ENCODE data around the gene DIS3L2. TPM values are rescaled to one million over a fixed set of nuclear protein-coding genes. Genes with fewer than 3 reads are reported as not detected.

The DIS3L2 gene
- polyA plus RNA-seq, 1 experiment: 8.2 TPM

DNA sequence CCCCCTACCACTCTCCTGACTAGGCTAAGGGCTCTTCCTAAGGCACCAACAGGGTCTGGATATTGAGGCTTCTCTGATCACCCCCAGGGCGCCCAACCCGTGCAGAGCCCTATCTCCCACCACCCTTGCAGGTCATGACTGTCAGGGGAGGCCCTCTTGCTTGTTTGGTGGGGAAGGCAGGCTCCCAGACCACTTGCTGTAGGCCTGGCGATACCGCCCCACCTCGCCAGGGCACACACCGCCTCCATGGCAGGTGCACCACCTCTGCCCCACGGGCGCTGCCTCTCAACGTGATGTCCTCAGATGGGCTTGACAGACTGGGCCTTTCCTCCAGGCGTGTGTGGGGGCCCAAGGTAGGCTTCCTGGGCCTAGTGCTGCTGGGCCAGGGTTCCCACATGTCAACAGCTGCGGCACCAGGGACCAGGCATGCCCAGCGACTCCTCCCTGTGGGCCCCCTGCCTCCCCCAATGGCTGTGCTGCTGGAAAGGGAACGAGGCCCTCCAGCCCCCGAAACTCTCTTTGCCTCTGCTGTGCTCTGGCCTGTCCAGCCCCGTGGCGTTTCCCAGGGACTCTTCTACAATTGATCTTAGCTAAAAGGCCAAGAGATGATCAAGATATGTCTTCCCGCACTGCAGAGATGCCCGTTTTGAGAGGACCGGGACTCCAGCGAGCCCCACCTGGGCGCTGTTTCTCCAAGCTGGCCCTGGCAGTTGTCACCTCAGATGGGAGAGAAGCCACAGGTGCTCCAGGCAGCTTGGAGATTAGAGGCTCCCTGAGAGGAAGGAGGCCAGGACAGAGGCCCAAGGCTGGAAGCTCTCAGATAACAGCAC lies 42.8 kb upstream of the DIS3L2 start:
- Histone ChIP-seq H3K9me3 (ENCODE audit: control insufficient read depth, insufficient read depth, low read length) (no peaks in the 10 kb centered on the region), H3K27me3 (ENCODE audit: control insufficient read depth, insufficient read depth, low read length) (peaks cover 49% of the 10 kb centered on the region), H3K27ac (ENCODE audit: low read depth, low read length) (no peak overlapping the region), H3K4me3 (ENCODE audit: low read depth, low read length) (no peak overlapping the region)
- TF ChIP-seq, protein P1, sequence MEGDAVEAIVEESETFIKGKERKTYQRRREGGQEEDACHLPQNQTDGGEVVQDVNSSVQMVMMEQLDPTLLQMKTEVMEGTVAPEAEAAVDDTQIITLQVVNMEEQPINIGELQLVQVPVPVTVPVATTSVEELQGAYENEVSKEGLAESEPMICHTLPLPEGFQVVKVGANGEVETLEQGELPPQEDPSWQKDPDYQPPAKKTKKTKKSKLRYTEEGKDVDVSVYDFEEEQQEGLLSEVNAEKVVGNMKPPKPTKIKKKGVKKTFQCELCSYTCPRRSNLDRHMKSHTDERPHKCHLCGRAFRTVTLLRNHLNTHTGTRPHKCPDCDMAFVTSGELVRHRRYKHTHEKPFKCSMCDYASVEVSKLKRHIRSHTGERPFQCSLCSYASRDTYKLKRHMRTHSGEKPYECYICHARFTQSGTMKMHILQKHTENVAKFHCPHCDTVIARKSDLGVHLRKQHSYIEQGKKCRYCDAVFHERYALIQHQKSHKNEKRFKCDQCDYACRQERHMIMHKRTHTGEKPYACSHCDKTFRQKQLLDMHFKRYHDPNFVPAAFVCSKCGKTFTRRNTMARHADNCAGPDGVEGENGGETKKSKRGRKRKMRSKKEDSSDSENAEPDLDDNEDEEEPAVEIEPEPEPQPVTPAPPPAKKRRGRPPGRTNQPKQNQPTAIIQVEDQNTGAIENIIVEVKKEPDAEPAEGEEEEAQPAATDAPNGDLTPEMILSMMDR (IDR thresholded peaks at IDR 0.05; ENCODE audit: low read depth, low read length): no peak
- no peak for DNase-seq (ENCODE audit: low read depth, low spot score)
- CTCF ChIA-PET: interaction anchor here (1.5 kb wide), 1 partner anchor 407 kb away, joined by 5 read pairs; no protein-coding TSS in a partner anchor
- POLR2A ChIA-PET: no interaction called here

DNA sequence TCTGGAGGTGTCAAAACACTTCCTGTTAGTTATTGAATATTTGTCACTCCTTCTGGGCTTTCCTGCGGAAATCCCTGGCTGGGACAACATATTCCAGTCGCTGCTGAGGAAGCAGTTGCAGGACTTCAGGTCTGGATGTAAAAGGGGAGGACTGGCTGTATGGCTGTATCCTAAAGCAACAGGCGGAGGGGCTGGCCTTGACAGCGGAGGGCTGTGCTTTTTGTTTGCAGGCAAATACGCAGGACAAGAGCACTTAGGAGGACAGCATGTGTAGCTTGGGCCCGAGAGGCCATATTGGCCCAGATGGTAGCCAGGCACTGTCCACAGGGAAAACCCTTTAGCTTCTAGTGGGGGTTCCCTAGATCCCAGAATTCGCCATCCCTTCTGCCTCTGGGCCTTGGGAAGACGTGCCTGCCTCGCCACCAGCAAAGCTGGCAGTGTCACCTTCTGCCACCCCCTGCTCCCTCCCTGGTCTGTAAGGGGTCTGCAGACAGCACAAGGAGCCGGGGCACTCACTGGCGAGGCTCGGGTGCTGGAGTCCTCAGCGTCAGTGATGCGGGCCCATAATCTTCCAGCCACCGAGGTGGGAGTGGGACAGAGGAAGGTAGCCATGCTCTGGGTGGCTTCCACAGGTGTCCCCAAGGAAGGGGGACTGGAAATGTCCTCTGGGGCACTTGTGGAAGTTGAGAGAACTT lies 42.0 kb upstream of the DIS3L2 start:
- DNase-seq (ENCODE audit: low read depth, low spot score): no peak
- no peak overlapping the region for H3K4me3 ChIP-seq (ENCODE audit: low read depth, low read length)
- TF ChIP-seq, protein P1 (IDR thresholded peaks at IDR 0.05; ENCODE audit: low read depth, low read length): no peak
- POLR2A ChIA-PET: no interaction called here
- H3K27ac ChIP-seq (ENCODE audit: low read depth, low read length): no peak overlapping the region
- CTCF ChIA-PET: interaction anchor here (6.5 kb wide), 1 partner anchor 407 kb away, joined by 67 read pairs; no protein-coding TSS in a partner anchor
- no peaks in the 10 kb centered on the region; the same call in 1 of the 2 replicates for H3K9me3 ChIP-seq (ENCODE audit: control insufficient read depth, insufficient read depth, low read length)
- peaks cover 49% of the 10 kb centered on the region for H3K27me3 ChIP-seq (ENCODE audit: control insufficient read depth, insufficient read depth, low read length)

DNA sequence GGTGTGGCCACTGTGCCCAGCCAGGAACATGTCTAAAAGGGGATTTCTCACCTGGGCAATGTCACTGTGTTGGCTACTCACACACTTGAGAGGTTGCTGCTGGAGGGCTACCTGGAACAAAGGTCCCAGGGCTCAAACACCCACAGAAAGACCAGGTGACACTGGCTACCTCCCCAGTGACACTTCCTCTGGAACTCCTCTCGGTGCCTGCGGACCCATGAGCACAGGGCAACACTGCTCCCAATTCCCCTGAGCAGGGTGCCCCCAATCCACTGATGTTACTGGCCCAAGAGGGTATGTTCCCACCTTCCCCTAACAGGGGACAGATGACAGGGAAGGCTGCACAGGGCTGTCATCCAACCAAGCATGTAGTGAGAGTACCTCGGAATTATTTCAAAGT lies 41.1 kb upstream of the DIS3L2 start:
- TF ChIP-seq, protein P1 (IDR thresholded peaks at IDR 0.05; ENCODE audit: low read depth, low read length): no peak
- ChIA-PET CTCF (interaction anchor here (6.5 kb wide), 1 partner anchor 407 kb away, joined by 67 read pairs; no protein-coding TSS in a partner anchor), POLR2A (interaction anchor here (0.6 kb wide), 1 partner anchor 19 kb away, joined by 5 read pairs; no protein-coding TSS in a partner anchor)
- H3K27me3 ChIP-seq (ENCODE audit: control insufficient read depth, insufficient read depth, low read length): peaks cover 53% of the 10 kb centered on the region
- no peak overlapping the region for H3K4me3 ChIP-seq (ENCODE audit: low read depth, low read length)
- H3K9me3 ChIP-seq (ENCODE audit: control insufficient read depth, insufficient read depth, low read length): no peaks in the 10 kb centered on the region; the same call in 1 of the 2 replicates
- H3K27ac ChIP-seq (ENCODE audit: low read depth, low read length): no peak overlapping the region
- no peak for DNase-seq (ENCODE audit: low read depth, low spot score)

DNA sequence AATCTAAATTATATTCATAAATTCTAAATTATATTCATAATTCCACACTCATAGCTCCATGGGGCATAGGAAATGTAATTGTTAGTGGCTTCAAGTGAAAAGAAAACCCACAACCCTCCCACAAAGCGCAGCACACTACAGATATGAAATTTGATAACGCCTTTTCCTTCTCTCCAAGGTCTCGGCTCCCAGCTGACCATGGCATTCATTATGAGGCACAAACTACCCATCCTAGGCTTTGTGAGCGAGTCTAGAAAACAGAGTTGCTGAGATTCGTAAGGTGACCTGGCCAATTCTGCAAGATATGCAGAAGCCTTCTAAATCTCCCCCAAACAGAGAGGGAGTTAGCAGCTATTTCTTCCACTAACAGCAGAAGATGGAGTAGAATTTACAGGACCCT lies 40.7 kb upstream of the DIS3L2 start:
- TF ChIP-seq, protein P1 (IDR thresholded peaks at IDR 0.05; ENCODE audit: low read depth, low read length): no peak
- H3K4me3 ChIP-seq (ENCODE audit: low read depth, low read length): no peak overlapping the region
- H3K9me3 ChIP-seq (ENCODE audit: control insufficient read depth, insufficient read depth, low read length): no peaks in the 10 kb centered on the region; the same call in 1 of the 2 replicates
- H3K27ac ChIP-seq (ENCODE audit: low read depth, low read length): no peak overlapping the region
- peaks cover 56% of the 10 kb centered on the region for H3K27me3 ChIP-seq (ENCODE audit: control insufficient read depth, insufficient read depth, low read length)
- DNase-seq (ENCODE audit: low read depth, low spot score): no peak
- ChIA-PET CTCF (interaction anchor here (6.5 kb wide), 1 partner anchor 406 kb away, joined by 67 read pairs; no protein-coding TSS in a partner anchor), POLR2A (interaction anchor here (0.6 kb wide), 1 partner anchor 19 kb away, joined by 5 read pairs; no protein-coding TSS in a partner anchor)

All from AG04450 (cell line).